ENCODE results near the gene CDKAL1. TPM values are rescaled to one million over a fixed set of nuclear protein-coding genes. Genes with fewer than 3 reads are reported as not detected.

Gene CDKAL1
- total and polyA plus RNA-seq, 11 donors = 3.2 to 14.3 (median 9.3) TPM

GRCh38 chr6:21027507-21027906 is 493.2 kb downstream of the CDKAL1 start:
- TF ChIP-seq CTCF (IDR thresholded peaks at IDR 0.05) = no peak
- no peak for TF ChIP-seq POLR2A (IDR thresholded peaks at IDR 0.05)
- 86 to 96% (median 90%) methylated on average over 2 of the region's 2 CpGs for WGBS, 4 donors
- DNase-seq = no peak

GRCh38 chr6:21031182-21031581 is 496.9 kb downstream of the CDKAL1 start:
- TF ChIP-seq POLR2A (IDR thresholded peaks at IDR 0.05) (no peak), CTCF (IDR thresholded peaks at IDR 0.05) (no peak)
- no peak overlapping the region for H3K4me3 ChIP-seq
- DNase-seq = no peak
- WGBS, 4 donors = 95 to 99% (median 96%) methylated on average over 5 of the region's 5 CpGs
- intact Hi-C loops (cut with DNase I) = loop anchor here in 1 of 10 donors (5.0 kb wide), 1 partner anchor 36 kb away; no protein-coding TSS in a partner anchor
- H3K27me3 ChIP-seq = no peaks in the 10 kb centered on the region
- H3K4me1 ChIP-seq = peaks cover 0 to 5% (median 0%) of the 10 kb centered on the region in 12 donors
- H3K9me3 ChIP-seq = peaks cover 0 to 5% (median 0%) of the 10 kb centered on the region in 12 donors
- no peaks in the 10 kb centered on the region for H3K36me3 ChIP-seq
- ATAC-seq = no peak
- no peak overlapping the region for H3K27ac ChIP-seq

More at GRCh38 chr6:21027507-21027906, 493.2 kb downstream of the CDKAL1 start:
- H3K27ac ChIP-seq = no peak overlapping the region
- no peaks in the 10 kb centered on the region for H3K36me3 ChIP-seq
- intact Hi-C loops (cut with DNase I) = no loop called here
- ATAC-seq = no peak
- peaks cover 0 to 15% (median 0%) of the 10 kb centered on the region in 12 donors for H3K4me1 ChIP-seq
- peaks cover 0 to 5% (median 0%) of the 10 kb centered on the region in 12 donors for H3K9me3 ChIP-seq
- no peak overlapping the region for H3K4me3 ChIP-seq
- no peaks in the 10 kb centered on the region for H3K27me3 ChIP-seq

DNA sequence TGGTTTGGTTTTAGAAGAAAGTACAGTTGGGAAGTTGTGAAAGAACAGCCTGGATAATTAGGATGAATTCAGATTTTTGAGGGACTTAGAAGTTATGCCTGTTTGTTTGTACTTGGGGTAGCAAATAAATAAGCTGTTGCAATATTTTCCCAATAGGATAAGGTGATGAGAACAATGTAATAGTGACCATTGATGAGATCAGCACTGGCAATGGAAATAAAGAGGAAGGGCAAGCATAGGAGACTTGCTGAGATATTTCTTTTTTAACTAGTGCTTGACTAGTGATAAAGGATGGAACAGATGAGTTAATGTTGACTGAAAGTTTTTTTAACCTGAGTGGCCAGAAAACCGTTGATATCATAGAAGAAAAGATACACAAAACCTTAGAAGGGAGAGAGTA is 498.8 kb downstream of the CDKAL1 start:
- Histone ChIP-seq H3K27ac (peak overlapping the region in 4 of 12 donors; percentile 1 to 45 (median 32)), H3K9me3 (no peaks in the 10 kb centered on the region), H3K27me3 (no peaks in the 10 kb centered on the region), H3K4me3 (no peak overlapping the region), H3K36me3 (no peaks in the 10 kb centered on the region), H3K4me1 (peaks cover 0 to 5% (median 0%) of the 10 kb centered on the region in 12 donors)
- TF ChIP-seq CTCF (IDR thresholded peaks at IDR 0.05) (no peak), POLR2A (IDR thresholded peaks at IDR 0.05) (no peak)
- peak in 2 of 4 donors; percentile 11 to 24 for ATAC-seq
- no peak for DNase-seq
- WGBS, 4 donors = 63 to 79% (median 68%) methylated on average over 1 of the region's 1 CpG
- intact Hi-C loops (cut with DNase I) = loop anchor here in 1 of 10 donors (5.0 kb wide), 1 partner anchor 34 kb away; no protein-coding TSS in a partner anchor

DNA sequence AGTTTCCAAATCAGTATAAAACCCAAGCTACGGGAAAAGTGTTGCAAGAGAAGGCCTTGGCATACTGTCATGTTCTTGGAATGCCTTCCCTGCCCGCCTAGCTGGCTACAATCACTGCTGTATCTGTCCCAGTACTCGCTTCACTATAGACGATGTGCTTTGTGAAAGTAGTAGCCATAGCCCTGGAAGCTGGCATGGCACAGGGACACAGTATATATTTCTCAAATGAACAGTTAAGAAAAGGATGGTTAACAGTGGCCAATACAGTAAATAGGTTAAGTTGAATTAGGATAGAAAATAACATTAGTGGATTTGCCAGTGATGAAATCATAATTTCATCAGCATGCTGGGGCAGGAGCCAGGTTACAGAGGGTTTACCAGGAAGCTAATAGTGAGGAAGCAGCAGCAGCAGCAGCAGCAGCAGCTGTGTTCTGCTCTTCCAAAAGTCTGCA is 499.3 kb downstream of the CDKAL1 start:
- 74 to 87% (median 83%) methylated on average over 4 of the region's 4 CpGs for WGBS, 4 donors
- Histone ChIP-seq H3K4me3 (no peak overlapping the region), H3K9me3 (no peaks in the 10 kb centered on the region), H3K27me3 (no peaks in the 10 kb centered on the region), H3K27ac (peak overlapping the region in 4 of 12 donors; percentile 29 to 46 (median 40)), H3K4me1 (peaks cover 0 to 5% (median 0%) of the 10 kb centered on the region in 12 donors), H3K36me3 (no peaks in the 10 kb centered on the region)
- DNase-seq (peak in 4 of 5 donors; percentile 23 to 55 (median 30)), ATAC-seq (peak; percentile 51 to 94 (median 79))
- intact Hi-C loops (cut with DNase I) = loop anchor here in 1 of 10 donors (5.0 kb wide), 1 partner anchor 34 kb away; no protein-coding TSS in a partner anchor
- TF ChIP-seq POLR2A (IDR thresholded peaks at IDR 0.05) = no peak
- TF ChIP-seq CTCF (IDR thresholded peaks at IDR 0.05) = no peak
